Esophagus squamous epithelium (tissue), 5 donors: ENCODE measurements around the gene PSMB4. TPM values are rescaled to one million over a fixed set of nuclear protein-coding genes. Genes with fewer than 3 reads are reported as not detected.

Experiments used
- DNase-seq: peaks from one replicate; lab custom pipeline; 2025; lab: John Stamatoyannopoulos, UW
- H3K27ac ChIP-seq, 4 donors: fragments of 200-600 bp; sonication (generic); one replicate each; pipeline ENCODE4 v1.5.1; 2016 to 2019; ENCODE audit warnings: mild to moderate bottlenecking in 1 of 4
- H3K27me3 ChIP-seq, 4 donors: fragments of 200-600 bp; sonication (generic); 1 replicate in 3 of 4; 2 replicates in 1 of 4; pipeline versions ENCODE4 v1.5.1 to v1.6.0; 2017 to 2021; ENCODE audit warnings: antibody characterized with exemption in 1 of 4
- H3K36me3 ChIP-seq, 3 donors: fragments of 200-600 bp; sonication (generic); one replicate each; pipeline ENCODE4 v1.5.1; 2016 to 2019
- H3K4me1 ChIP-seq, 3 donors: fragments of 200-600 bp; sonication (generic); one replicate each; pipeline ENCODE4 v1.5.1; 2017 to 2019
- H3K4me3 ChIP-seq, 4 donors: fragments of 200-600 bp; sonication (generic); 1 replicate in 3 of 4; 2 replicates in 1 of 4; pipeline ENCODE4 v1.5.1; 2016 to 2019; ENCODE audit warnings: mild to moderate bottlenecking in 2 of 4, moderate library complexity in 1 of 4
- H3K9me3 ChIP-seq, 3 donors: fragments of 200-600 bp; sonication (generic); one replicate each; pipeline ENCODE4 v1.5.1; 2016 to 2019
- CTCF ChIP-seq, 6 experiments: fragments of 450-650 bp in 4 of 6; fragments of 200-600 bp in 2 of 6; sonication (generic) in 2 of 6; IDR thresholded peaks; one replicate each; pipeline ENCODE4 v1.5.1; 2016 to 2019; ENCODE audit warnings: antibody characterized with exemption in 6 of 6, mild to moderate bottlenecking in 4 of 6, moderate library complexity in 4 of 6
- POLR2A ChIP-seq, 4 donors: fragments of 450-650 bp; IDR thresholded peaks; one replicate each; pipeline ENCODE4 v1.6.1; 2017; ENCODE audit warnings: antibody characterized with exemption in 4 of 4, mild to moderate bottlenecking in 4 of 4, moderate library complexity in 3 of 4
- WGBS, 2 donors: methylation state at CpG; one replicate each; pipeline ENCODE4 v1.1.5; 2018; 5-methylcytosine and 5-hydroxymethylcytosine counted together
- intact Hi-C: fragments of 100-400 bp; cut with DNase I; formaldehyde crosslinking; loops from one replicate; pipeline ENCODE4 v1.15.0; 2022
- small RNA-seq, 4 donors: library from RNA; depleted of rRNA; stranded (forward); fragments of <200 nt; gene quantifications; one replicate each; pipeline ENCODE3, GENCODE V24; 2016
- total RNA-seq, 4 donors: library from RNA; depleted of rRNA; stranded (reverse); fragments of >200 nt; gene quantifications; one replicate each; pipeline ENCODE4 v1.1.0, GENCODE V29; 2016
- donor health status: DM: yes; HTN: yes; CAD: no.

The PSMB4 gene
- total RNA-seq, 4 donors from 2014 or later = 114 to 203 (median 186) TPM

- H3K36me3 ChIP-seq = peaks cover 0 to 33% (median 0%) of the 10 kb centered on the region in 3 donors
- TF ChIP-seq POLR2A (IDR thresholded peaks at IDR 0.05) = no peak
- peak; percentile 70 to 85 (median 76) for TF ChIP-seq CTCF (IDR thresholded peaks at IDR 0.05)
- H3K4me1 ChIP-seq = peaks cover 0 to 51% (median 20%) of the 10 kb centered on the region in 3 donors
- H3K4me3 ChIP-seq = no peak overlapping the region
- H3K27me3 ChIP-seq = no peaks in the 10 kb centered on the region
- intact Hi-C loops = loop anchor here (10.0 kb wide), 1 partner anchor 291 kb away; no protein-coding TSS in a partner anchor
- H3K27ac ChIP-seq = peak overlapping the region in 2 of 4 donors; percentile 34 to 43
- WGBS, 2 donors = 36 to 37% methylated on average over 4 of the region's 4 CpGs
- no peaks in the 10 kb centered on the region for H3K9me3 ChIP-seq
- DNase-seq = no peak
Measured at GRCh38 chr1:151443846-151444782, 44.7 kb downstream of the PSMB4 start.

- H3K27me3 ChIP-seq = no peaks in the 10 kb centered on the region
- WGBS, 2 donors = 50 to 72% methylated on average over 4 of the region's 4 CpGs
- H3K9me3 ChIP-seq = no peaks in the 10 kb centered on the region
- no peak for DNase-seq
- no peak for TF ChIP-seq POLR2A (IDR thresholded peaks at IDR 0.05)
- TF ChIP-seq CTCF (IDR thresholded peaks at IDR 0.05) = no peak
- intact Hi-C loops = loop anchor here (10.0 kb wide), 1 partner anchor 290 kb away; no protein-coding TSS in a partner anchor
- peaks cover 0 to 51% (median 20%) of the 10 kb centered on the region in 3 donors for H3K4me1 ChIP-seq
- H3K27ac ChIP-seq = peak overlapping the region in 1 of 4 donors; percentile 43
- peaks cover 0 to 26% (median 0%) of the 10 kb centered on the region in 3 donors for H3K36me3 ChIP-seq
- no peak overlapping the region for H3K4me3 ChIP-seq
Measured at GRCh38 chr1:151444783-151445177, 45.4 kb downstream of the PSMB4 start.

GRCh38 chr1:151447696-151448095 lies 48.3 kb downstream of the PSMB4 start:
- Histone ChIP-seq H3K4me1 (peaks cover 0 to 42% (median 20%) of the 10 kb centered on the region in 3 donors), H3K4me3 (no peak overlapping the region), H3K9me3 (no peaks in the 10 kb centered on the region), H3K27ac (no peak overlapping the region), H3K27me3 (no peaks in the 10 kb centered on the region), H3K36me3 (peaks cover 0 to under 1% (median 0%) of the 10 kb centered on the region in 3 donors)
- TF ChIP-seq CTCF (IDR thresholded peaks at IDR 0.05) = no peak
- no peak for TF ChIP-seq POLR2A (IDR thresholded peaks at IDR 0.05)
- intact Hi-C loops = loop anchor here (10.0 kb wide), 1 partner anchor 287 kb away; no protein-coding TSS in a partner anchor
- WGBS, 2 donors = 57 to 62% methylated on average over 2 of the region's 2 CpGs
- DNase-seq = no peak

Small RNA genes within 50 kb of the gene (small RNA-seq; reads per million reads assigned to genes)
- gene RNY4P25 = 0.78 to 3.8 (median 2.4) reads per million in 4 donors

Other genes starting within 250 kb of the PSMB4 start
- gene TNFAIP8L2, start 242.9 kb upstream of the PSMB4 start, total RNA-seq = 1 to 10 TPM in 2 of 4 donors, not detected in 2; 2.3 to 5.7 TPM
- 1 to 10 TPM; 4.6 to 8.8 (median 5.9) TPM for gene LYSMD1, start 233.7 kb upstream of the PSMB4 start, total RNA-seq
- 10 to 100 TPM; 15.2 to 29.8 (median 18.5) TPM for gene SCNM1, start 233.4 kb upstream of the PSMB4 start, total RNA-seq
- gene TMOD4, start 223.6 kb upstream of the PSMB4 start, total RNA-seq = not detected
- 10 to 100 TPM; 17.2 to 38.3 (median 29.7) TPM for gene VPS72, start 209.4 kb upstream of the PSMB4 start, total RNA-seq
- gene PIP5K1A, start 201.0 kb upstream of the PSMB4 start, total RNA-seq = 10 to 100 TPM; 21.5 to 49.2 (median 36.6) TPM
- 100 to 1,000 TPM in 3 of 4 donors, 10 to 100 TPM in 1; 78.2 to 117 (median 109) TPM for gene PSMD4, start 144.8 kb upstream of the PSMB4 start, total RNA-seq
- 10 to 100 TPM; 16.5 to 28.5 (median 18.3) TPM for gene ZNF687, start 117.3 kb upstream of the PSMB4 start, total RNA-seq
- 10 to 100 TPM; 34.0 to 63.4 (median 56.0) TPM for gene PI4KB, start 72.2 kb upstream of the PSMB4 start, total RNA-seq
- 10 to 100 TPM; 13.2 to 59.6 (median 24.5) TPM for gene RFX5, start 52.3 kb upstream of the PSMB4 start, total RNA-seq
- gene SELENBP1, start 26.9 kb upstream of the PSMB4 start, total RNA-seq = 10 to 100 TPM in 3 of 4 donors, 1 to 10 TPM in 1; 6.3 to 38.3 (median 28.3) TPM
- 10 to 100 TPM; 16.1 to 45.6 (median 30.4) TPM for gene POGZ, start 59.9 kb downstream of the PSMB4 start, total RNA-seq
- gene CGN, start 111.8 kb downstream of the PSMB4 start, total RNA-seq = 10 to 100 TPM in 3 of 4 donors, 1 to 10 TPM in 1; 3.3 to 26.1 (median 15.1) TPM
- gene TUFT1, start 140.7 kb downstream of the PSMB4 start, total RNA-seq = 10 to 100 TPM; 18.1 to 41.8 (median 32.8) TPM
- 10 to 100 TPM; 15.0 to 30.3 (median 17.3) TPM for gene SNX27, start 212.5 kb downstream of the PSMB4 start, total RNA-seq